Measurements from ENCODE around the gene ASTN2.

- TF ChIP-seq CTCF (IDR thresholded peaks at IDR 0.05) (no peak), POLR2A (IDR thresholded peaks at IDR 0.05) (no peak)
Observed at GRCh38 chr9:116712781-116713180, 702.1 kb downstream of the ASTN2 start.

Data from testis (tissue), 2 donors.